ENCODE measurements around the gene KLHL24. TPM values are rescaled to one million over a fixed set of nuclear protein-coding genes. Genes with fewer than 3 reads are reported as not detected.

Gene KLHL24
- total and polyA plus RNA-seq, 7 donors: 3.3 to 162 (median 77.8) TPM

GRCh38 chr3:183697610-183698317 lies 62.3 kb downstream of the KLHL24 start, which contains the start of gene YEATS2:
YEATS2 (plus strand) TSS chr3:183697797; CDS start chr3:183715163, 17,366 bp downstream.
- no peaks in the 10 kb centered on the region for H3K27me3 ChIP-seq (ENCODE audit: insufficient read depth in 3 of 3, low read length in 2 of 3)
- H3K27ac ChIP-seq: peak within 1 kb of the TSS; percentile 91
- H3K9me3 ChIP-seq: no peaks in the 10 kb centered on the region
- WGBS, 3 donors: 0 to 1% (median 1%) methylated on average over 76 to 89 of the region's 89 CpGs
- DNase-seq (peak; percentile 64 to 71), ATAC-seq (peak; percentile 91 to 93 (median 92))
- H3K36me3 ChIP-seq (ENCODE audit: insufficient read depth in 1 of 2, low read depth in 1 of 2): no peaks in the 10 kb centered on the region
- no peak for TF ChIP-seq CTCF (IDR thresholded peaks at IDR 0.05)
- H3K4me3 ChIP-seq: peak within 1 kb of the TSS; percentile 99
- intact Hi-C loops (cut with DNase I): no loop called here
- H3K4me1 ChIP-seq: peaks cover 26% of the 10 kb centered on the region

- TF ChIP-seq CTCF (IDR thresholded peaks at IDR 0.05): no peak
- peak overlapping the region; percentile 91 for H3K27ac ChIP-seq
- no peaks in the 10 kb centered on the region for H3K9me3 ChIP-seq
- H3K27me3 ChIP-seq (ENCODE audit: insufficient read depth in 3 of 3, low read length in 2 of 3): no peaks in the 10 kb centered on the region
- peak overlapping the region; percentile 99 for H3K4me3 ChIP-seq
- WGBS, 3 donors: 1 to 2% (median 1%) methylated on average over 13 of the region's 13 CpGs
- H3K36me3 ChIP-seq (ENCODE audit: insufficient read depth in 1 of 2, low read depth in 1 of 2): no peaks in the 10 kb centered on the region
- DNase-seq: peak in 1 of 2 donors; percentile 22
- H3K4me1 ChIP-seq: peaks cover 26% of the 10 kb centered on the region
- intact Hi-C loops (cut with DNase I): no loop called here
- ATAC-seq: peak; percentile 34 to 43 (median 38)
Observed at GRCh38 chr3:183698318-183698751, 62.9 kb downstream of the KLHL24 start.

- H3K27me3 ChIP-seq (ENCODE audit: insufficient read depth in 3 of 3, low read length in 2 of 3): no peaks in the 10 kb centered on the region
- ATAC-seq (no peak), DNase-seq (no peak)
- H3K27ac ChIP-seq: peak overlapping the region; percentile 91
- H3K9me3 ChIP-seq: no peaks in the 10 kb centered on the region
- H3K4me1 ChIP-seq: peaks cover 26% of the 10 kb centered on the region
- no peaks in the 10 kb centered on the region for H3K36me3 ChIP-seq (ENCODE audit: insufficient read depth in 1 of 2, low read depth in 1 of 2)
- peak overlapping the region; percentile 99 for H3K4me3 ChIP-seq
- WGBS, 3 donors: 17 to 21% (median 19%) methylated on average over 9 of the region's 9 CpGs
- intact Hi-C loops (cut with DNase I): no loop called here
- TF ChIP-seq CTCF (IDR thresholded peaks at IDR 0.05): no peak
Observed at GRCh38 chr3:183698756-183699155, 63.3 kb downstream of the KLHL24 start.

- intact Hi-C loops (cut with DNase I): no loop called here
- no peak for DNase-seq
- Histone ChIP-seq H3K36me3 (ENCODE audit: insufficient read depth in 1 of 2, low read depth in 1 of 2) (no peaks in the 10 kb centered on the region), H3K27ac (peak overlapping the region; percentile 91), H3K4me3 (peak overlapping the region; percentile 99), H3K27me3 (ENCODE audit: insufficient read depth in 3 of 3, low read length in 2 of 3) (no peaks in the 10 kb centered on the region), H3K4me1 (peaks cover 26% of the 10 kb centered on the region), H3K9me3 (no peaks in the 10 kb centered on the region)
- WGBS, 3 donors: 61 to 71% (median 62%) methylated on average over 13 of the region's 13 CpGs
- no peak for ATAC-seq
- no peak for TF ChIP-seq CTCF (IDR thresholded peaks at IDR 0.05)
Observed at GRCh38 chr3:183699238-183699947, 64.0 kb downstream of the KLHL24 start.
